Body of pancreas (tissue), 4 donors: ENCODE results near the gene ABCC9.

Source experiments
- CTCF ChIP-seq, 7 experiments: fragments of 450-650 bp in 4 of 7; fragments of 200-600 bp in 3 of 7; sonication (generic) in 3 of 7; IDR thresholded peaks; one replicate each; pipeline ENCODE4 v1.5.1; 2016 to 2019; ENCODE audit warnings: antibody characterized with exemption in 7 of 7
- POLR2A ChIP-seq, 3 donors: fragments of 450-650 bp; IDR thresholded peaks; one replicate each; pipeline ENCODE4 v1.6.1; 2016; ENCODE audit warnings: antibody characterized with exemption in 3 of 3, mild to moderate bottlenecking in 2 of 3

GRCh38 chr12:21788089-21788983 is 152.9 kb downstream of the ABCC9 start:
- TF ChIP-seq CTCF (IDR thresholded peaks at IDR 0.05) (no peak), POLR2A (IDR thresholded peaks at IDR 0.05) (no peak)
